GM19395 (cell line): ENCODE data around the gene RAB15.
A peak's percentile ranks its signal among the peaks of the same experiment; 100 is the strongest.

Experiments used
- ATAC-seq: cut with Tn5 transposase; IDR thresholded peaks from one replicate; pipeline ENCODE4 v1.9.1; 2021; ENCODE audit warnings: mild to moderate bottlenecking, moderate library complexity; ENCODE audit not compliant: unreplicated experiment

RAB15 gene

GRCh38 chr14:64956697-64957406 lies 15.3 kb downstream of the RAB15 start:
- no peak for ATAC-seq

GRCh38 chr14:64955297-64955696 lies 16.8 kb downstream of the RAB15 start:
- no peak for ATAC-seq

GRCh38 chr14:64954491-64955240 lies 17.5 kb downstream of the RAB15 start:
- no peak for ATAC-seq

- ATAC-seq = no peak
Observed at GRCh38 chr14:64953661-64954060, 18.5 kb downstream of the RAB15 start.

- no peak for ATAC-seq
Observed at GRCh38 chr14:64953310-64953654, 18.9 kb downstream of the RAB15 start.

GRCh38 chr14:64952598-64953309 lies 19.4 kb downstream of the RAB15 start:
- ATAC-seq = peak; percentile 69

GRCh38 chr14:64951724-64952123 lies 20.4 kb downstream of the RAB15 start:
- ATAC-seq = no peak

GRCh38 chr14:64951291-64951690 lies 20.8 kb downstream of the RAB15 start:
- no peak for ATAC-seq

GRCh38 chr14:64950889-64951288 lies 21.2 kb downstream of the RAB15 start:
- no peak for ATAC-seq

GRCh38 chr14:64948612-64949210 lies 23.4 kb downstream of the RAB15 start:
- no peak for ATAC-seq

GRCh38 chr14:64947710-64948611 lies 24.2 kb downstream of the RAB15 start:
- ATAC-seq = no peak

GRCh38 chr14:64946310-64947045 lies 25.7 kb downstream of the RAB15 start:
- ATAC-seq = no peak

- no peak for ATAC-seq
Observed at GRCh38 chr14:64945431-64946178, 26.5 kb downstream of the RAB15 start.

- no peak for ATAC-seq
Observed at GRCh38 chr14:64944861-64945260, 27.3 kb downstream of the RAB15 start.

- no peak for ATAC-seq
Observed at GRCh38 chr14:64944041-64944440, 28.1 kb downstream of the RAB15 start.

GRCh38 chr14:64943556-64943955 lies 28.6 kb downstream of the RAB15 start:
- ATAC-seq = no peak

GRCh38 chr14:64942531-64943111 lies 29.5 kb downstream of the RAB15 start, which contains the start of gene GPX2:
GPX2 (minus strand) TSS chr14:64942745; CDS start chr14:64942726, 19 bp downstream.
- no peak for ATAC-seq

- ATAC-seq = no peak
Observed at GRCh38 chr14:64940336-64940910, 31.7 kb downstream of the RAB15 start.
